ENCODE data around the gene TMPRSS12. TPM values are rescaled to one million over a fixed set of nuclear protein-coding genes. Genes with fewer than 3 reads are reported as not detected.
"Not testable (repeated sequence)": the region's sequence is repeated elsewhere in the genome, so short reads cannot be mapped to it uniquely, and the experiment has no call there.

Gene TMPRSS12
- total RNA-seq, 3 donors from 2014 or later: not detected

GRCh38 chr12:50925342-50925651 is 82.6 kb downstream of the TMPRSS12 start:
- peak overlapping the region; percentile 71 to 81 for H3K27ac ChIP-seq
- peak overlapping the region; percentile 82 to 88 (median 87) for H3K4me3 ChIP-seq
- intact Hi-C loops (cut with DNase I; ENCODE audit: low total_unique reads): no loop called here
- no peaks in the 10 kb centered on the region for H3K36me3 ChIP-seq
- TF ChIP-seq CTCF (IDR thresholded peaks at IDR 0.05) (no peak), POLR2AphosphoS5 (IDR thresholded peaks at IDR 0.05) (no peak), POLR2A (IDR thresholded peaks at IDR 0.05) (no peak)
- H3K9me3 ChIP-seq: no peaks in the 10 kb centered on the region
- no peak for DNase-seq (ENCODE audit: low spot score in 2 of 2)
- H3K4me1 ChIP-seq: peaks cover 0 to 8% of the 10 kb centered on the region in 2 donors
- H3K27me3 ChIP-seq: no peaks in the 10 kb centered on the region

- H3K4me1 ChIP-seq: peaks cover 0 to 8% of the 10 kb centered on the region in 2 donors
- H3K27ac ChIP-seq: peak overlapping the region; percentile 64 to 71
Measured at GRCh38 chr12:50925920-50926319, 83.2 kb downstream of the TMPRSS12 start.

GRCh38 chr12:50926415-50926814 is 83.7 kb downstream of the TMPRSS12 start:
- TF ChIP-seq POLR2A (IDR thresholded peaks at IDR 0.05) (no peak), CTCF (IDR thresholded peaks at IDR 0.05) (no peak), POLR2AphosphoS5 (IDR thresholded peaks at IDR 0.05) (no peak)
- H3K9me3 ChIP-seq: no peaks in the 10 kb centered on the region
- no peak for DNase-seq (ENCODE audit: low spot score in 2 of 2)
- peaks cover 0 to 8% of the 10 kb centered on the region in 2 donors for H3K4me1 ChIP-seq
- H3K36me3 ChIP-seq: no peaks in the 10 kb centered on the region
- H3K4me3 ChIP-seq: peak overlapping the region; percentile 82 to 88 (median 87)
- peak overlapping the region; percentile 64 to 71 for H3K27ac ChIP-seq
- intact Hi-C loops (cut with DNase I; ENCODE audit: low total_unique reads): no loop called here
- no peaks in the 10 kb centered on the region for H3K27me3 ChIP-seq

More at GRCh38 chr12:50925920-50926319, 83.2 kb downstream of the TMPRSS12 start:
- Histone ChIP-seq H3K27me3 (no peaks in the 10 kb centered on the region), H3K4me3 (peak overlapping the region; percentile 82 to 88 (median 87)), H3K9me3 (no peaks in the 10 kb centered on the region), H3K36me3 (no peaks in the 10 kb centered on the region)
- intact Hi-C loops (cut with DNase I; ENCODE audit: low total_unique reads): no loop called here
- no peak for DNase-seq (ENCODE audit: low spot score in 2 of 2)
- TF ChIP-seq CTCF (IDR thresholded peaks at IDR 0.05) (no peak), POLR2AphosphoS5 (IDR thresholded peaks at IDR 0.05) (no peak), POLR2A (IDR thresholded peaks at IDR 0.05) (no peak)

- Histone ChIP-seq H3K27ac (peak overlapping the region in 1 of 2 donors; percentile 64), H3K4me3 (peak overlapping the region; percentile 82 to 88 (median 87))
- H3K27me3 ChIP-seq; H3K36me3 ChIP-seq; intact Hi-C loops (cut with DNase I; ENCODE audit: low total_unique reads); H3K9me3 ChIP-seq; H3K4me1 ChIP-seq; DNase-seq (ENCODE audit: low spot score in 2 of 2): not testable (repeated sequence)
Measured at GRCh38 chr12:50926932-50927331, 84.2 kb downstream of the TMPRSS12 start.

GRCh38 chr12:50927356-50927755 is 84.6 kb downstream of the TMPRSS12 start:
- no peaks in the 10 kb centered on the region for H3K27me3 ChIP-seq
- no peak for DNase-seq (ENCODE audit: low spot score in 2 of 2)
- peaks cover 0 to 3% of the 10 kb centered on the region in 2 donors for H3K4me1 ChIP-seq
- no peak for TF ChIP-seq POLR2A (IDR thresholded peaks at IDR 0.05)
- no peak for TF ChIP-seq CTCF (IDR thresholded peaks at IDR 0.05)
- TF ChIP-seq POLR2AphosphoS5 (IDR thresholded peaks at IDR 0.05): no peak
- peak overlapping the region; percentile 82 to 88 (median 87) for H3K4me3 ChIP-seq
- intact Hi-C loops (cut with DNase I; ENCODE audit: low total_unique reads): no loop called here
- H3K36me3 ChIP-seq: no peaks in the 10 kb centered on the region
- peak overlapping the region; percentile 35 to 60 for H3K27ac ChIP-seq
- H3K9me3 ChIP-seq: no peaks in the 10 kb centered on the region

- TF ChIP-seq CTCF (IDR thresholded peaks at IDR 0.05): no peak
- TF ChIP-seq POLR2A (IDR thresholded peaks at IDR 0.05): no peak
- no peak for TF ChIP-seq POLR2AphosphoS5 (IDR thresholded peaks at IDR 0.05)
- Histone ChIP-seq H3K36me3 (no peaks in the 10 kb centered on the region), H3K4me3 (peak overlapping the region; percentile 82 to 88 (median 87)), H3K9me3 (no peaks in the 10 kb centered on the region), H3K27ac (peak overlapping the region; percentile 35 to 60), H3K4me1 (no peaks in the 10 kb centered on the region), H3K27me3 (no peaks in the 10 kb centered on the region)
- intact Hi-C loops (cut with DNase I; ENCODE audit: low total_unique reads): no loop called here
- no peak for DNase-seq (ENCODE audit: low spot score in 2 of 2)
Measured at GRCh38 chr12:50927766-50928224, 85.1 kb downstream of the TMPRSS12 start.
